Measurements from ENCODE around the gene NEGR1.

- TF ChIP-seq, protein P1, sequence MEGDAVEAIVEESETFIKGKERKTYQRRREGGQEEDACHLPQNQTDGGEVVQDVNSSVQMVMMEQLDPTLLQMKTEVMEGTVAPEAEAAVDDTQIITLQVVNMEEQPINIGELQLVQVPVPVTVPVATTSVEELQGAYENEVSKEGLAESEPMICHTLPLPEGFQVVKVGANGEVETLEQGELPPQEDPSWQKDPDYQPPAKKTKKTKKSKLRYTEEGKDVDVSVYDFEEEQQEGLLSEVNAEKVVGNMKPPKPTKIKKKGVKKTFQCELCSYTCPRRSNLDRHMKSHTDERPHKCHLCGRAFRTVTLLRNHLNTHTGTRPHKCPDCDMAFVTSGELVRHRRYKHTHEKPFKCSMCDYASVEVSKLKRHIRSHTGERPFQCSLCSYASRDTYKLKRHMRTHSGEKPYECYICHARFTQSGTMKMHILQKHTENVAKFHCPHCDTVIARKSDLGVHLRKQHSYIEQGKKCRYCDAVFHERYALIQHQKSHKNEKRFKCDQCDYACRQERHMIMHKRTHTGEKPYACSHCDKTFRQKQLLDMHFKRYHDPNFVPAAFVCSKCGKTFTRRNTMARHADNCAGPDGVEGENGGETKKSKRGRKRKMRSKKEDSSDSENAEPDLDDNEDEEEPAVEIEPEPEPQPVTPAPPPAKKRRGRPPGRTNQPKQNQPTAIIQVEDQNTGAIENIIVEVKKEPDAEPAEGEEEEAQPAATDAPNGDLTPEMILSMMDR (IDR thresholded peaks at IDR 0.05), result no peak
- no peak for TF ChIP-seq POLR2AphosphoS5 (IDR thresholded peaks at IDR 0.05)
These were observed 332.7 kb downstream of the NEGR1 start for GRCh38 chr1:71949681-71950080.

Measured in stomach (tissue), 4 donors.